Neural cell (in vitro differentiated cells): ENCODE measurements around the gene NRN1L. TPM values are rescaled to one million over a fixed set of nuclear protein-coding genes. Genes with fewer than 3 reads are reported as not detected.

ENCODE experiments used
- H2AFZ ChIP-seq: fragments of 200-600, 300-800 bp; sonication (generic), shearing (Covaris generic); 2 replicates; pipeline ENCODE4 v1.6.0; 2014; ENCODE audit warnings: low read depth, mild to moderate bottlenecking, antibody characterized with exemption, low read length, moderate library complexity
- H3F3A ChIP-seq: fragments of 200-600 bp; shearing (Covaris generic); 2 replicates; pipeline ENCODE4 v1.6.1; 2016; ENCODE audit warnings: mild to moderate bottlenecking, moderate library complexity, mixed read lengths, antibody characterized with exemption, low read length; ENCODE audit not compliant: insufficient read depth, poor library complexity, severe bottlenecking
- H3K27ac ChIP-seq: fragments of 200-600, 300-800 bp; sonication (generic), shearing (Covaris generic); 2 replicates; pipeline ENCODE4 v1.5.1; 2014; ENCODE audit warnings: mild to moderate bottlenecking, low read length, moderate library complexity
- H3K27me3 ChIP-seq: fragments of 300-800, 200-600 bp; sonication (generic), shearing (Covaris generic); 2 replicates; pipeline ENCODE4 v1.6.0; 2014; ENCODE audit warnings: mild to moderate bottlenecking, low read depth, low read length, moderate library complexity; ENCODE audit not compliant: insufficient read depth
- H3K36me3 ChIP-seq: fragments of 300-800, 200-600 bp; sonication (generic), shearing (Covaris generic); 2 replicates; pipeline ENCODE4 v1.5.1; 2014; ENCODE audit warnings: mild to moderate bottlenecking, antibody characterized with exemption, low read length, moderate library complexity; ENCODE audit not compliant: insufficient read depth
- H3K4me2 ChIP-seq: fragments of 300-800, 200-600 bp; sonication (generic), shearing (Covaris generic); 2 replicates; pipeline ENCODE4 v1.6.0; 2014; ENCODE audit warnings: mild to moderate bottlenecking, low read length
- H3K4me3 ChIP-seq: fragments of 300-800, 200-600 bp; sonication (generic), shearing (Covaris generic); 2 replicates; pipeline ENCODE4 v1.5.1; 2014; ENCODE audit warnings: mild to moderate bottlenecking, low read length, moderate library complexity
- H3K79me2 ChIP-seq: fragments of 200-600 bp; shearing (Covaris generic); replicated peaks from 2 replicates; pipeline ENCODE4 v1.6.0; 2014; ENCODE audit warnings: mild to moderate bottlenecking, low read length, moderate library complexity; ENCODE audit not compliant: insufficient read depth
- H3K9ac ChIP-seq: fragments of 300-800, 200-600 bp; sonication (generic), shearing (Covaris generic); 2 replicates; pipeline ENCODE4 v1.6.1; 2016; ENCODE audit warnings: mild to moderate bottlenecking, low read length, mixed read lengths
- H3K9me2 ChIP-seq: fragments of 200-600 bp; shearing (Covaris generic); 2 replicates; pipeline ENCODE4 v1.6.1; 2016; ENCODE audit warnings: mild to moderate bottlenecking, low read length, mixed read lengths; ENCODE audit not compliant: insufficient read depth
- H3K9me3 ChIP-seq: fragments of 200-600, 300-800 bp; sonication (generic), shearing (Covaris generic); 2 replicates; pipeline ENCODE4 v1.6.1; 2016; ENCODE audit warnings: mild to moderate bottlenecking, mixed run types, low read length, moderate library complexity, mixed read lengths
- H4K20me1 ChIP-seq: fragments of 200-600 bp; shearing (Covaris generic); 2 replicates; pipeline ENCODE4 v1.6.1; 2016; ENCODE audit warnings: mild to moderate bottlenecking, mixed run types; ENCODE audit not compliant: insufficient read depth
- CTCF ChIP-seq: fragments of 450-650 bp; IDR thresholded peaks from 2 replicates; pipeline ENCODE4 v1.5.1; 2014; ENCODE audit warnings: antibody characterized with exemption, mild to moderate bottlenecking, moderate library complexity; ENCODE audit not compliant: poor library complexity, severe bottlenecking
- EP300 ChIP-seq: fragments of 450-650 bp; conservative IDR thresholded peaks from 2 replicates; pipeline ENCODE4 v1.6.1; 2014; ENCODE audit warnings: antibody characterized with exemption, mild to moderate bottlenecking, moderate library complexity; ENCODE audit not compliant: poor library complexity, severe bottlenecking
- EZH2 ChIP-seq: fragments of 200-600, 300-800 bp; shearing (Covaris generic), sonication (generic); IDR thresholded peaks from 2 replicates; pipeline ENCODE4 v1.6.1; 2014; ENCODE audit warnings: antibody characterized with exemption, low read length, borderline replicate concordance, mild to moderate bottlenecking; ENCODE audit not compliant: insufficient read depth, poor library complexity, severe bottlenecking
- MXI1 ChIP-seq: fragments of 450-650 bp; conservative IDR thresholded peaks from 2 replicates; pipeline ENCODE4 v1.6.1; 2014; ENCODE audit warnings: antibody characterized with exemption, mild to moderate bottlenecking; ENCODE audit not compliant: poor library complexity, severe bottlenecking
- POLR2AphosphoS5 ChIP-seq: IDR thresholded peaks from 2 replicates; pipeline ENCODE4 v1.6.1; 2012
- RAD21 ChIP-seq: fragments of 450-650 bp; conservative IDR thresholded peaks from 2 replicates; pipeline ENCODE4 v1.6.1; 2014; ENCODE audit warnings: antibody characterized with exemption, mild to moderate bottlenecking, moderate library complexity
- REST ChIP-seq: IDR thresholded peaks from 2 replicates; pipeline ENCODE4 v1.6.1; 2012; ENCODE audit warnings: borderline replicate concordance
- SMC3 ChIP-seq: fragments of 450-650 bp; conservative IDR thresholded peaks from 2 replicates; pipeline ENCODE4 v1.6.1; 2014; ENCODE audit warnings: antibody characterized with exemption, mild to moderate bottlenecking, moderate library complexity; ENCODE audit not compliant: poor library complexity
- TAF1 ChIP-seq: IDR thresholded peaks from 2 replicates; pipeline ENCODE4 v1.6.1; 2012; ENCODE audit warnings: low read depth
- polyA plus RNA-seq: library from polyadenylated mRNA; depleted of rRNA; stranded (reverse); fragments of >200 nt; gene quantifications from 2 replicates; pipeline ENCODE4 v1.2.3, GENCODE V29; 2014

NRN1L gene
- polyA plus RNA-seq, 1 donor from 2014 or later: not detected

- TF ChIP-seq POLR2AphosphoS5 (no peak), EZH2 (no peak), EP300 (no peak), CTCF (no peak), MXI1 (no peak), TAF1 (no peak), SMC3 (no peak), RAD21 (no peak), REST (no peak)
- Histone ChIP-seq H3K9me3 (no peaks in the 10 kb centered on the region), H3F3A (no peaks in the 10 kb centered on the region), H3K79me2 (peaks cover 26% of the 10 kb centered on the region), H3K4me2 (no peak overlapping the region), H3K27me3 (no peaks in the 10 kb centered on the region), H3K36me3 (no peaks in the 10 kb centered on the region), H2AFZ (no peak overlapping the region), H3K9ac (no peak overlapping the region), H3K4me3 (no peak overlapping the region), H4K20me1 (no peaks in the 10 kb centered on the region), H3K27ac (no peak overlapping the region), H3K9me2 (no peaks in the 10 kb centered on the region)
These were observed 7.6 kb upstream of the NRN1L start for GRCh38 chr16:67877064-67877463.

GRCh38 chr16:67878232-67878631 lies 6.5 kb upstream of the NRN1L start:
- TF ChIP-seq POLR2AphosphoS5 (no peak), REST (no peak), TAF1 (no peak), RAD21 (no peak), CTCF (no peak), MXI1 (no peak), EP300 (no peak), SMC3 (no peak), EZH2 (no peak)
- no peaks in the 10 kb centered on the region for H3K36me3 ChIP-seq

More at GRCh38 chr16:67878232-67878631, 6.5 kb upstream of the NRN1L start:
- H3K9me3 ChIP-seq: no peaks in the 10 kb centered on the region
- H3F3A ChIP-seq: no peaks in the 10 kb centered on the region
- H3K9ac ChIP-seq: no peak overlapping the region
- peaks cover 24% of the 10 kb centered on the region for H3K79me2 ChIP-seq
- H2AFZ ChIP-seq: no peak overlapping the region
- H4K20me1 ChIP-seq: no peaks in the 10 kb centered on the region
- H3K4me3 ChIP-seq: no peak overlapping the region
- H3K27ac ChIP-seq: no peak overlapping the region
- H3K27me3 ChIP-seq: no peaks in the 10 kb centered on the region
- no peak overlapping the region for H3K4me2 ChIP-seq
- H3K9me2 ChIP-seq: no peaks in the 10 kb centered on the region
